Liver (tissue), 9 donors: ENCODE data around the gene PRMT7. TPM values are rescaled to one million over a fixed set of nuclear protein-coding genes. Genes with fewer than 3 reads are reported as not detected.

Experiments
- DNase-seq: peaks from one replicate; pipeline ENCODE4 v3.0.0-alpha.2; 2017; ENCODE audit warnings: low spot score
- H3K27ac ChIP-seq, 2 donors: one replicate each; pipeline ENCODE4 v1.7.0; 2013; ENCODE audit warnings: inconsistent platforms in 2 of 2, low read length in 2 of 2, control low read depth in 1 of 2, low read depth in 1 of 2, mild to moderate bottlenecking in 1 of 2
- H3K27me3 ChIP-seq, 4 donors: one replicate each; pipeline versions ENCODE4 v1.6.1 to v1.7.0; 2013; ENCODE audit warnings: low read length in 3 of 4, inconsistent platforms in 1 of 4, mild to moderate bottlenecking in 1 of 4, moderate library complexity in 1 of 4; ENCODE audit not compliant: control insufficient read depth in 4 of 4, insufficient read depth in 4 of 4
- H3K36me3 ChIP-seq, 4 donors: one replicate each; pipeline versions ENCODE4 v1.6.1 to v1.7.0; 2013; ENCODE audit warnings: low read length in 3 of 4, mild to moderate bottlenecking in 3 of 4, low read depth in 1 of 4, moderate library complexity in 1 of 4; ENCODE audit not compliant: control insufficient read depth in 4 of 4, insufficient read depth in 3 of 4
- H3K4me1 ChIP-seq, 4 donors: one replicate each; pipeline versions ENCODE4 v1.6.1 to v1.7.0; 2013; ENCODE audit warnings: low read length in 3 of 4, mild to moderate bottlenecking in 3 of 4, moderate library complexity in 1 of 4; ENCODE audit not compliant: control insufficient read depth in 4 of 4, insufficient read depth in 4 of 4
- H3K4me3 ChIP-seq, 3 donors: one replicate each; pipeline versions ENCODE4 v1.6.1 to v1.7.0; 2013; ENCODE audit warnings: low read length in 3 of 3, control low read depth in 1 of 3, low read depth in 1 of 3, mild to moderate bottlenecking in 1 of 3
- H3K9ac ChIP-seq, 2 donors: one replicate each; pipeline ENCODE4 v1.7.0; 2013; ENCODE audit warnings: low read length in 2 of 2, mild to moderate bottlenecking in 2 of 2, moderate library complexity in 2 of 2, control low read depth in 1 of 2, low read depth in 1 of 2
- H3K9me3 ChIP-seq, 4 donors: one replicate each; pipeline versions ENCODE4 v1.6.1 to v1.7.0; 2013; ENCODE audit warnings: low read length in 3 of 4; ENCODE audit not compliant: control insufficient read depth in 4 of 4
- ATF3 ChIP-seq: IDR thresholded peaks from 2 replicates; pipeline ENCODE4 v1.6.1; 2016; ENCODE audit warnings: antibody characterized with exemption
- EGR1 ChIP-seq, 2 donors: IDR thresholded peaks; 2 replicates each; pipeline ENCODE4 v1.6.1; 2016 to 2018; ENCODE audit warnings: antibody characterized with exemption in 2 of 2, low read depth in 2 of 2
- FOXA2 ChIP-seq: IDR thresholded peaks from 2 replicates; pipeline ENCODE4 v1.6.1; 2016; ENCODE audit warnings: antibody characterized with exemption
- GABPA ChIP-seq, 2 donors: IDR thresholded peaks in 1 of 2; conservative IDR thresholded peaks in 1 of 2; 2 replicates each; pipeline ENCODE4 v1.6.1; 2016; ENCODE audit warnings: antibody characterized with exemption in 2 of 2, mild to moderate bottlenecking in 1 of 2, moderate library complexity in 1 of 2
- HNF4A ChIP-seq, 2 donors: conservative IDR thresholded peaks; 2 replicates each; pipeline ENCODE4 v1.6.1; 2016; ENCODE audit warnings: antibody characterized with exemption in 2 of 2, mild to moderate bottlenecking in 2 of 2
- HNF4G ChIP-seq: IDR thresholded peaks from 2 replicates; pipeline ENCODE4 v1.6.1; 2016; ENCODE audit warnings: antibody characterized with exemption
- JUND ChIP-seq, 2 donors: IDR thresholded peaks; 2 replicates each; pipeline ENCODE4 v1.6.1; 2016; ENCODE audit warnings: antibody characterized with exemption in 2 of 2
- NR2F2 ChIP-seq: IDR thresholded peaks from 2 replicates; pipeline ENCODE4 v1.6.1; 2016; ENCODE audit warnings: antibody characterized with exemption
- RAD21 ChIP-seq, 2 donors: IDR thresholded peaks; 2 replicates each; pipeline ENCODE4 v1.6.1; 2016; ENCODE audit warnings: antibody characterized with exemption in 2 of 2, mild to moderate bottlenecking in 2 of 2
- REST ChIP-seq: IDR thresholded peaks from 2 replicates; pipeline ENCODE4 v1.6.1; 2016; ENCODE audit warnings: antibody characterized with exemption, mild to moderate bottlenecking
- SP1 ChIP-seq: IDR thresholded peaks from 2 replicates; pipeline ENCODE4 v1.6.1; 2018; ENCODE audit warnings: antibody characterized with exemption, mild to moderate bottlenecking
- TAF1 ChIP-seq: conservative IDR thresholded peaks from 2 replicates; pipeline ENCODE4 v1.6.1; 2016; ENCODE audit warnings: antibody characterized with exemption, mild to moderate bottlenecking
- YY1 ChIP-seq: IDR thresholded peaks from 2 replicates; pipeline ENCODE4 v1.6.1; 2016; ENCODE audit warnings: antibody characterized with exemption, mild to moderate bottlenecking
- WGBS: extraction: QIAGEN DNeasy Blood & Tissue Kit; methylation state at CpG from one replicate; pipeline ENCODE4 v1.1.7; 2013; 5-methylcytosine and 5-hydroxymethylcytosine counted together
- polyA plus RNA-seq, 2 donors: library from polyadenylated mRNA; stranded (reverse) in 1 of 2; unstranded in 1 of 2; fragments of 200-250 nt in 1 of 2; fragments of >200 nt in 1 of 2; fragmentation: Nextera tagmentation in 1 of 2; extraction: Ambion mirVana in 1 of 2; gene quantifications; one replicate each; pipeline versions ENCODE4 v1.2.1 to v1.2.3, GENCODE V29; 2013 to 2015
- total RNA-seq, 2 donors: library from RNA; depleted of rRNA; stranded (reverse); fragments of >200 nt; gene quantifications; one replicate each; pipeline ENCODE4 v1.2.3, GENCODE V29; 2014
- TF ChIP-seq, protein P1 (sequence below): IDR thresholded peaks from 2 replicates; pipeline ENCODE4 v1.6.1; 2016; ENCODE audit warnings: antibody characterized with exemption
- TF ChIP-seq, protein P2 (sequence below): fragments of 150-350 bp; IDR thresholded peaks from 2 replicates; pipeline ENCODE4 v1.5.1; 2017; ENCODE audit warnings: improper control_type of control experiment, low read depth, low read length; ENCODE audit not compliant: missing input control
- TF ChIP-seq, protein P3 (sequence below): IDR thresholded peaks from 2 replicates; pipeline ENCODE4 v1.6.1; 2016; ENCODE audit warnings: antibody characterized with exemption
- donor health status: healthy.
- donor health status: healthy.
- donor health status: healthy.
- donor health status: healthy.
- donor health status: healthy.

PRMT7 gene
- total and polyA plus RNA-seq, 4 donors = 10.7 to 31.5 (median 17.5) TPM

DNA sequence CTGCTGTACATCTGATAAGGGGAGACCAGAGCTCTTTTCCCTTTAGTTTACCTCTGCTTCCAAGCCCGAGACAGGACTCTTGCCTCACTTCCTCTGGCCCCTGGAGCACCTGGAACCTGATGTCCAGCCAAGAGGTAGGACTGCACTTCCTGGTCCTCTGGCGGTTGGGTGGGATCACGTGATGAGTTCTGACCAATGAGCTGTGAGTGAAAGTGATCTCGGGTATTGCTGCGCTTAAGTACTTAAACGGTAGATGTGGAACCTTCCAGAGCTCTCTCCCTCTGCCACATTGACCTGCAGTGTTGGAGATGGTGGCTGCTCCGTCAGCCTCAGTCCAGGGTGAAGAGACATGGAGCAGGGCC, 70.5 kb downstream of the PRMT7 start:
- no peak overlapping the region for H3K4me3 ChIP-seq
- H3K27ac ChIP-seq = no peak overlapping the region
- no peak for DNase-seq
- no peaks in the 10 kb centered on the region for H3K36me3 ChIP-seq
- no peak overlapping the region for H3K9ac ChIP-seq
- TF ChIP-seq ATF3 (no peak), RAD21 (IDR thresholded peaks at IDR 0.05) (no peak), EGR1 (IDR thresholded peaks at IDR 0.05; ENCODE audit: low read depth in 2 of 2) (no peak), JUND (IDR thresholded peaks at IDR 0.05) (no peak), NR2F2 (no peak), HNF4G (no peak), YY1 (no peak), GABPA (IDR thresholded peaks at IDR 0.05 in 1 of 2, conservative IDR thresholded peaks at IDR 0.05 in 1 of 2) (no peak)
- TF ChIP-seq, protein P1, sequence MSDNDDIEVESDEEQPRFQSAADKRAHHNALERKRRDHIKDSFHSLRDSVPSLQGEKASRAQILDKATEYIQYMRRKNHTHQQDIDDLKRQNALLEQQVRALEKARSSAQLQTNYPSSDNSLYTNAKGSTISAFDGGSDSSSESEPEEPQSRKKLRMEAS = no peak
- TF ChIP-seq, protein P2, sequence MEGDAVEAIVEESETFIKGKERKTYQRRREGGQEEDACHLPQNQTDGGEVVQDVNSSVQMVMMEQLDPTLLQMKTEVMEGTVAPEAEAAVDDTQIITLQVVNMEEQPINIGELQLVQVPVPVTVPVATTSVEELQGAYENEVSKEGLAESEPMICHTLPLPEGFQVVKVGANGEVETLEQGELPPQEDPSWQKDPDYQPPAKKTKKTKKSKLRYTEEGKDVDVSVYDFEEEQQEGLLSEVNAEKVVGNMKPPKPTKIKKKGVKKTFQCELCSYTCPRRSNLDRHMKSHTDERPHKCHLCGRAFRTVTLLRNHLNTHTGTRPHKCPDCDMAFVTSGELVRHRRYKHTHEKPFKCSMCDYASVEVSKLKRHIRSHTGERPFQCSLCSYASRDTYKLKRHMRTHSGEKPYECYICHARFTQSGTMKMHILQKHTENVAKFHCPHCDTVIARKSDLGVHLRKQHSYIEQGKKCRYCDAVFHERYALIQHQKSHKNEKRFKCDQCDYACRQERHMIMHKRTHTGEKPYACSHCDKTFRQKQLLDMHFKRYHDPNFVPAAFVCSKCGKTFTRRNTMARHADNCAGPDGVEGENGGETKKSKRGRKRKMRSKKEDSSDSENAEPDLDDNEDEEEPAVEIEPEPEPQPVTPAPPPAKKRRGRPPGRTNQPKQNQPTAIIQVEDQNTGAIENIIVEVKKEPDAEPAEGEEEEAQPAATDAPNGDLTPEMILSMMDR = no peak
- no peaks in the 10 kb centered on the region for H3K9me3 ChIP-seq
- WGBS = 93% methylated on average over 7 of the region's 7 CpGs
- no peaks in the 10 kb centered on the region for H3K27me3 ChIP-seq
- peaks cover 3 to 12% (median 6%) of the 10 kb centered on the region in 4 donors for H3K4me1 ChIP-seq

GRCh38 chr16:68382296-68382718, 71.5 kb downstream of the PRMT7 start:
- H3K9me3 ChIP-seq = no peaks in the 10 kb centered on the region
- no peak overlapping the region for H3K9ac ChIP-seq
- no peak for DNase-seq
- H3K4me1 ChIP-seq = peaks cover 7 to 22% (median 14%) of the 10 kb centered on the region in 4 donors
- TF ChIP-seq NR2F2 (no peak), SP1 (no peak), HNF4A (conservative IDR thresholded peaks at IDR 0.05) (no peak), TAF1 (no peak), FOXA2 (no peak), REST (no peak), RAD21 (IDR thresholded peaks at IDR 0.05) (no peak), HNF4G (no peak)
- TF ChIP-seq, protein P3, sequence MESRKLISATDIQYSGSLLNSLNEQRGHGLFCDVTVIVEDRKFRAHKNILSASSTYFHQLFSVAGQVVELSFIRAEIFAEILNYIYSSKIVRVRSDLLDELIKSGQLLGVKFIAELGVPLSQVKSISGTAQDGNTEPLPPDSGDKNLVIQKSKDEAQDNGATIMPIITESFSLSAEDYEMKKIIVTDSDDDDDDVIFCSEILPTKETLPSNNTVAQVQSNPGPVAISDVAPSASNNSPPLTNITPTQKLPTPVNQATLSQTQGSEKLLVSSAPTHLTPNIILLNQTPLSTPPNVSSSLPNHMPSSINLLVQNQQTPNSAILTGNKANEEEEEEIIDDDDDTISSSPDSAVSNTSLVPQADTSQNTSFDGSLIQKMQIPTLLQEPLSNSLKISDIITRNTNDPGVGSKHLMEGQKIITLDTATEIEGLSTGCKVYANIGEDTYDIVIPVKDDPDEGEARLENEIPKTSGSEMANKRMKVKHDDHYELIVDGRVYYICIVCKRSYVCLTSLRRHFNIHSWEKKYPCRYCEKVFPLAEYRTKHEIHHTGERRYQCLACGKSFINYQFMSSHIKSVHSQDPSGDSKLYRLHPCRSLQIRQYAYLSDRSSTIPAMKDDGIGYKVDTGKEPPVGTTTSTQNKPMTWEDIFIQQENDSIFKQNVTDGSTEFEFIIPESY = no peak
- TF ChIP-seq, protein P1 = no peak
- H3K4me3 ChIP-seq = no peak overlapping the region
- no peak overlapping the region for H3K27ac ChIP-seq
- no peaks in the 10 kb centered on the region for H3K27me3 ChIP-seq
- 86% methylated on average over 5 of the region's 5 CpGs for WGBS
- H3K36me3 ChIP-seq = no peaks in the 10 kb centered on the region
